Measurements from ENCODE around the gene CREG2.

CREG2 gene

GRCh38 chr2:101300836-101301235 lies 86.5 kb downstream of the CREG2 start:
- Histone ChIP-seq H3K9ac (ENCODE audit: insufficient read length) (no peak overlapping the region), H3K4me3 (no peak overlapping the region), H3K36me3 (ENCODE audit: insufficient read depth, low read length) (peaks cover 6% of the 10 kb centered on the region; the same call in 1 of the 2 replicates), H3K9me3 (ENCODE audit: low read depth, low read length) (no peaks in the 10 kb centered on the region), H3K27ac (no peak overlapping the region)
- no peak for DNase-seq (ENCODE audit: low read depth, low spot score)
- no peak for TF ChIP-seq POLR2AphosphoS5 (IDR thresholded peaks at IDR 0.05; ENCODE audit: borderline replicate concordance, low read depth, low read length)
- no peak for TF ChIP-seq EZH2 (IDR thresholded peaks at IDR 0.05)
- TF ChIP-seq FOXP2 (optimal IDR thresholded peaks at IDR 0.05; ENCODE audit: control extremely low read depth, extremely low read length, insufficient read depth) = no peak

GRCh38 chr2:101300164-101300563 lies 87.1 kb downstream of the CREG2 start:
- TF ChIP-seq EZH2 (IDR thresholded peaks at IDR 0.05) (no peak), POLR2AphosphoS5 (IDR thresholded peaks at IDR 0.05; ENCODE audit: borderline replicate concordance, low read depth, low read length) (no peak), FOXP2 (optimal IDR thresholded peaks at IDR 0.05; ENCODE audit: control extremely low read depth, extremely low read length, insufficient read depth) (no peak)

GRCh38 chr2:101299604-101300003 lies 87.7 kb downstream of the CREG2 start:
- TF ChIP-seq POLR2AphosphoS5 (IDR thresholded peaks at IDR 0.05; ENCODE audit: borderline replicate concordance, low read depth, low read length) = no peak
- no peak for TF ChIP-seq FOXP2 (optimal IDR thresholded peaks at IDR 0.05; ENCODE audit: control extremely low read depth, extremely low read length, insufficient read depth)
- no peak for TF ChIP-seq EZH2 (IDR thresholded peaks at IDR 0.05)

More at GRCh38 chr2:101300164-101300563, 87.1 kb downstream of the CREG2 start:
- Histone ChIP-seq H3K27ac (no peak overlapping the region), H3K9me3 (ENCODE audit: low read depth, low read length) (no peaks in the 10 kb centered on the region), H3K9ac (ENCODE audit: insufficient read length) (no peak overlapping the region), H3K36me3 (ENCODE audit: insufficient read depth, low read length) (no peaks in the 10 kb centered on the region; the same call in 1 of the 2 replicates), H3K4me3 (no peak overlapping the region)
- DNase-seq (ENCODE audit: low read depth, low spot score) = no peak

GRCh38 chr2:101297383-101297782 lies 89.9 kb downstream of the CREG2 start:
- Histone ChIP-seq H3K9ac (ENCODE audit: insufficient read length) (no peak overlapping the region), H3K4me3 (no peak overlapping the region), H3K27ac (no peak overlapping the region), H3K36me3 (ENCODE audit: insufficient read depth, low read length) (peaks cover 22% of the 10 kb centered on the region), H3K9me3 (ENCODE audit: low read depth, low read length) (no peaks in the 10 kb centered on the region)
- DNase-seq (ENCODE audit: low read depth, low spot score) = no peak
- no peak for TF ChIP-seq FOXP2 (optimal IDR thresholded peaks at IDR 0.05; ENCODE audit: control extremely low read depth, extremely low read length, insufficient read depth)
- no peak for TF ChIP-seq POLR2AphosphoS5 (IDR thresholded peaks at IDR 0.05; ENCODE audit: borderline replicate concordance, low read depth, low read length)
- no peak for TF ChIP-seq EZH2 (IDR thresholded peaks at IDR 0.05)

More at GRCh38 chr2:101299604-101300003, 87.7 kb downstream of the CREG2 start:
- Histone ChIP-seq H3K9ac (ENCODE audit: insufficient read length) (no peak overlapping the region), H3K9me3 (ENCODE audit: low read depth, low read length) (no peaks in the 10 kb centered on the region), H3K4me3 (no peak overlapping the region), H3K36me3 (ENCODE audit: insufficient read depth, low read length) (peaks cover 4% of the 10 kb centered on the region), H3K27ac (no peak overlapping the region)
- no peak for DNase-seq (ENCODE audit: low read depth, low spot score)

- no peak overlapping the region for H3K27ac ChIP-seq
- TF ChIP-seq FOXP2 (optimal IDR thresholded peaks at IDR 0.05; ENCODE audit: control extremely low read depth, extremely low read length, insufficient read depth) (no peak), EZH2 (IDR thresholded peaks at IDR 0.05) (no peak), POLR2AphosphoS5 (IDR thresholded peaks at IDR 0.05; ENCODE audit: borderline replicate concordance, low read depth, low read length) (no peak)
- no peak overlapping the region for H3K4me3 ChIP-seq
- H3K9ac ChIP-seq (ENCODE audit: insufficient read length) = no peak overlapping the region
- no peak for DNase-seq (ENCODE audit: low read depth, low spot score)
- no peaks in the 10 kb centered on the region for H3K9me3 ChIP-seq (ENCODE audit: low read depth, low read length)
- peaks cover 26% of the 10 kb centered on the region for H3K36me3 ChIP-seq (ENCODE audit: insufficient read depth, low read length)
Measured at GRCh38 chr2:101296371-101296770, 90.9 kb downstream of the CREG2 start.

- H3K27ac ChIP-seq = no peak overlapping the region
- H3K9ac ChIP-seq (ENCODE audit: insufficient read length) = no peak overlapping the region
- peaks cover 26% of the 10 kb centered on the region for H3K36me3 ChIP-seq (ENCODE audit: insufficient read depth, low read length)
- no peak overlapping the region for H3K4me3 ChIP-seq
- no peaks in the 10 kb centered on the region for H3K9me3 ChIP-seq (ENCODE audit: low read depth, low read length)
- DNase-seq (ENCODE audit: low read depth, low spot score) = no peak
- TF ChIP-seq EZH2 (IDR thresholded peaks at IDR 0.05) (no peak), POLR2AphosphoS5 (IDR thresholded peaks at IDR 0.05; ENCODE audit: borderline replicate concordance, low read depth, low read length) (no peak)
Measured at GRCh38 chr2:101295895-101296294, 91.4 kb downstream of the CREG2 start.
